ENCODE results near the gene SENP1.
"Not testable (repeated sequence)": the region's sequence is repeated elsewhere in the genome, so short reads cannot be mapped to it uniquely, and the experiment has no call there.

Gene SENP1

GRCh38 chr12:48131517-48131916, 25.6 kb upstream of the SENP1 start:
- TF ChIP-seq CTCF (conservative IDR thresholded peaks at IDR 0.05) = no peak

GRCh38 chr12:48129376-48129775, 23.5 kb upstream of the SENP1 start:
- H3K27ac ChIP-seq = peak overlapping the region; percentile 27; the same call in 1 of the 2 replicates
- no peak for TF ChIP-seq CTCF (conservative IDR thresholded peaks at IDR 0.05)

More at GRCh38 chr12:48131517-48131916, 25.6 kb upstream of the SENP1 start:
- no peak overlapping the region for H3K27ac ChIP-seq

- peak overlapping the region; percentile 27; the same call in 1 of the 2 replicates for H3K27ac ChIP-seq
- no peak for TF ChIP-seq CTCF (conservative IDR thresholded peaks at IDR 0.05)
Observed at GRCh38 chr12:48128800-48129199, 22.9 kb upstream of the SENP1 start.

GRCh38 chr12:48126953-48127630, 21.2 kb upstream of the SENP1 start:
- H3K27ac ChIP-seq = no peak overlapping the region
- no peak for TF ChIP-seq CTCF (conservative IDR thresholded peaks at IDR 0.05)

- no peak overlapping the region for H3K27ac ChIP-seq
- TF ChIP-seq CTCF (conservative IDR thresholded peaks at IDR 0.05) = no peak
Observed at GRCh38 chr12:48125985-48126384, 20.1 kb upstream of the SENP1 start.

GRCh38 chr12:48125542-48125941, 19.7 kb upstream of the SENP1 start:
- not testable (repeated sequence) for H3K27ac ChIP-seq

GRCh38 chr12:48123169-48123568, 17.3 kb upstream of the SENP1 start:
- no peak overlapping the region for H3K27ac ChIP-seq
- no peak for TF ChIP-seq CTCF (conservative IDR thresholded peaks at IDR 0.05)

GRCh38 chr12:48122065-48122834, 16.4 kb upstream of the SENP1 start:
- H3K27ac ChIP-seq = no peak overlapping the region
- TF ChIP-seq CTCF (conservative IDR thresholded peaks at IDR 0.05) = no peak

Data from VCaP (cell line).